Lung microvascular endothelial cell (primary cell): ENCODE results near the gene RTN4RL2. TPM values are rescaled to one million over a fixed set of nuclear protein-coding genes. Genes with fewer than 3 reads are reported as not detected.

Experiments used
- DNase-seq, 2 donors: peaks; one replicate each; pipeline versions ENCODE4 v3.0.0 to v3.0.0-alpha.2; 2010; ENCODE audit warnings: low read depth in 2 of 2
- total RNA-seq: library from RNA; depleted of rRNA; stranded (reverse); fragments of >200 nt; gene quantifications from 2 replicates; pipeline ENCODE4 v1.2.1, GENCODE V29; 2014

The RTN4RL2 gene
- total RNA-seq, 1 donor from 2014 or later, result 0.20 TPM

DNA sequence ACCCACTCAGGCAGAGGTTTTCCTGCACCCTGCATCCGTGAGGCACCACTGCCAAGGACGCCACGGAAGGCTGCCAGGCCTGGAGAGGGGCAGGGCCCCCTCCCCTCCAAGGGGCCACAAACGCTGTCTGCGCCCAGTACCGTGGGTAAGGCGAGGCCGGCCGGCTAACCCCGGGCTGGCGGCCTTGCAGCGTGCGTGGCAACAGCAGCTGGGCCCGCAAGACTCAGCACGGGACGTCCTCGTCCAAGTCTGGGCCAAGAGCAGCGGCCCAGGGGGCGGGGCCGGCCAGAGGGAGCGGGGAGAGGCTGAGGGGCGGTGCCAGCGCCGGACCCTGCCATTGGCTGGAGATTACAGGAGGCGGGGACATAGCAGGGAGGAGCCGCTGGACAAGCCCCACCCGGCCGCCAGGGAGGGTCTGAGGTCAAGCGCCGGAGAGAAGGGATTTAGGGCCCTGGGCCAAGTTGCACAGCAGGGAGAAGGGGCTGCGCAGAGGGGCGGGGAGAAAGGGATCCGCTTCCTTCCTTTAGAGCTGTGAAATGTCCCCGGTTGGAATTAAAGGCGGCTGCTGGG lies 39.2 kb downstream of the RTN4RL2 start:
- DNase-seq, result peak; percentile 88 to 94

DNA sequence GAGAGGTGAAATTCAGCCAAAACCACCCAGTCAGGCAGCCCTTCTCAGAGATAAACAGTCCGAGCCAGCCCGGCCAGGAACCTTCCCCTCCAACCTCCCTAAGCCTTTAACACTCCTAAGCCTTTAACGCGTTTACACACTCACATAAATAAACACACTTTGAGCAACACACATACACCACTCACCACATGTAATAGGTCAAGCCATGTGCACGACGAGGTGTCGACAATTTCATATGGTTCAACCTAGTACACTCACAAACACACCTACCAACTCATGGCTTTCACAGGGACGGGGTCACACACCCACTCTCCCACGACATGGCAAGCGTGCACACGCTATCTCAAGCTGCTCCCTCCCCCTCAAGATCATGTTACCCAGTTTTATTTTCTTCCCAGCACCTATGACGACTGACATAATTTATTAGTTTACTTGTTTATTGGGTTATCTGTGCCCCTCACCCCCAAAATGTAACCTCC lies 39.7 kb downstream of the RTN4RL2 start:
- no peak for DNase-seq

DNA sequence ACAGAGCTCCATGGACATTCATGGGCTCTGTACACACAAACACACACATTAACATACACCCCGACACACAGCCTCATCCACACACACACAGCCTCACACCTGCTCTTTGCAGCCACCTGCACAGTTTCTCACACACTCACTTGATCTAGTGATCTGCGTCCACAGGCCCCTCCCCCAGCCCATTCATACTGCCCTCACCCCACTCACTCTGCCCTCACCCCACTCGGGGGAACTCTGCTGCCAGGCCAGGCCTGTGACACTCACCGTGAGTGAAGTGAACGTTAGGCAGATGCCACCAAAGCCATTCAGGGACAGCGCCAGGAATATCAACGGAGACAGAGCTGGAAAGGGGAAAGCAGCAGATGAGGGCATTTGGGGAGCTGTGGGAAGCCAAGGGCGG lies 40.2 kb downstream of the RTN4RL2 start:
- DNase-seq, result no peak

DNA sequence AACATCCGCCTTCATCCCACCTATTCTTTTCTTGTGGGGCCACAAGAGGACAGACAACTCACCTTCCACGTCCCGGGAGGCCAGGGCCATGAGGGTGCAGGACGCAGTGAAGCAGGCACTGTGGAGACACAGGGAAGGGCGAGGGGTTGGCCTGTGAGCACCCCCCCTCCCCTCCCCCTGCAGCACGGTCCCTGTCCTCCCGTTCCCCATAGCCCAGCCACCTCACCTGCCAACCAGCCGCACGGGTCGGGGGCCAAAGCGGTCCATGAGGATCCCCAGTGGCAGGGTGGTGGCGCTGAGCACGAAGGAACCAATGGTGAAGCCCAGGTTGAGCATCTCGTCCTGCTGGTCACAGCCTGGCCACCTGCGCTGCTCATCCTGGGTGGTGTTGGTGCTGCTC lies 40.6 kb downstream of the RTN4RL2 start:
- DNase-seq, result no peak

DNA sequence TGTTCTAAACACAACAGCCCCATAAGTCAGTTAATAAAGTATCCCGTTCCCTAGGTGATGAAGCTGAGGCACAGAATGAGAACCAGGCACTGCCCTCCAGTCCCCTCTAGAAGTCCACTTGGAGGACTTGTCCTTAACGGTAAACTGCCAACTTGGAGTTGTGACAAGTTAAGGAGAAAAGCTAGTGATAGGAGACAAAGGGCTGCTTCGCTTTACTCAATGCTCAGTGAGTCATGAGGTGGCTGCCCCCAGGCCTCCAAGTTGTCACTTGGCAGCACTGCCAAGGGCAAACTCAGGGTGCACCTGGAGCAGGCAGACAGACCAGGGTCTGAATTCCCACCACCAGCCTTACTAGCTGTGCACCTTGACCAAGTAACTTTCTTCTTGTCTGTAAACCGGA lies 41.6 kb downstream of the RTN4RL2 start:
- no peak for DNase-seq

DNA sequence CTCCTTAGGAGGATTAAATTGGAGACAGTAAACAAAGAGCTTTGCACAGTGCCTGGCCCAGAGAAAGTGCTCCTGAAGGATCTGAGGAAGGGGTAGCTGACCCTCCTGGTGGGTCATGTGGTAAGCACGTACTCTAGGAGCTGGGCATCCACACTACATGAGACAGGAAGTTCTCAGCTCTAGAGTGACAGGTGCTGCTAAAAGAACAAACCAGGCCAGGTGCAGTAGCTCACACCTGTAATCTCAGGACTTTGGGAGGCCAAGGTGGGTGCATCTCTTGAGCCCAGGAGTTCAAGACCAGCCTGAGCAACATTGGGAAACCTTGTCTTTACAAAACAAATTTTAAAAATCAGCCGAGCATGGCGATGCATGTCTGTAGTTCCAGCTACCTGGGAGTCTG lies 42.0 kb downstream of the RTN4RL2 start:
- no peak for DNase-seq

DNA sequence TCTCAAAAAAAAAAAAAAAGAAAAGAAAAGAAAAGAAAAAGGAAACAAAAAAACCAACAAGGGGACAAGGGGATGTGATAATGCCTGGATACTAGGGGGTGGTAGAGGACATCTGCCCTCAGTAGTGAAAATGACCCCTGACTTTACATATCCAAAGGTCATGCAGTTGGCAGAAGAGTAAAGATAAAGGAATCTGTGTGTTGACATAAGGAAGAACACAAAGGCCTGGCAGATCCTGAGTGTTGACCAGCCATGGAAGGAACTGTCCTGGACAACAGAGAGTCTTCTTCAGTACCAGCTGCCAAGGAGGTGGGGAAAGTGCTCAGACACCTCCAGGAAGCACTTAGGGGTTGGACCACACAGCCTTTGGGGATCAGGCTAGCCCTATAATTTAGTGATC lies 42.5 kb downstream of the RTN4RL2 start:
- no peak for DNase-seq

DNA sequence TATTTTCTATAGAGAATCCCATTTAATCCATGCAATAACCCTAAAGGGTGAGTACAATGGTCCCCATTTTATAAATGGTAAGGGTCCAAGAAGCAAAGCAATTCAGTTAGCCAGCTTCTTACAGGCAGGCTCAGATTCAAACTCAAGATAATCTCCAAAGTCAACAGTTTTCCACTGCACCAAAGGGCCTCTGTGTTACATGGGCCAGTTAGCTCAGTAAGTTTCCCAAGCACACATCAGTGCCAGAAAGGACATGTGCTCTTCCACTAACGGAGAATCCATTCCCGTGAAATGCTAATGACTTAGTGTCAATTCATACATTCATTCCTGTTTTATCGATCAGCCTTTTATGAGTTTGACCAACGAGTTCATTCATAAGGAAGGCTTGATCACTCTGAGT lies 44.2 kb downstream of the RTN4RL2 start:
- DNase-seq, result no peak

DNA sequence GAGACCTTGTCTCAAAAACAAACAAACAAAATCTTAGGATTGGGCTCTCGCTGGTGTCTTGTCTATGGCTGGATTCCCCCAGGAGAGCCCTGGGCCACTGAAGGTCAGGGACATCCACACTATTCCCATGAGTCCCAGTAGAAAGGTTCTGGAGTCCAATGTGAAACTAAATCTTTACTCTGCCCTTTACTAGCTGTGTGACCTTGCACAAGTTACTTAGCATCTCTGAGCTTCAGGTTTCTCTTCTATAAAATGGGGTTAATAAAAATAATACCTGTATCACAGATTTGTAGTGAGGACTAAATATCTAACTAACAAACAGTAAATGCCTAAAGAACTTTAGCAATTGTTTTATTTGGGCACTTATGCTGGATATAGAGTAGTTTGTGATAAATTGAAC lies 46.2 kb downstream of the RTN4RL2 start:
- DNase-seq, result no peak

DNA sequence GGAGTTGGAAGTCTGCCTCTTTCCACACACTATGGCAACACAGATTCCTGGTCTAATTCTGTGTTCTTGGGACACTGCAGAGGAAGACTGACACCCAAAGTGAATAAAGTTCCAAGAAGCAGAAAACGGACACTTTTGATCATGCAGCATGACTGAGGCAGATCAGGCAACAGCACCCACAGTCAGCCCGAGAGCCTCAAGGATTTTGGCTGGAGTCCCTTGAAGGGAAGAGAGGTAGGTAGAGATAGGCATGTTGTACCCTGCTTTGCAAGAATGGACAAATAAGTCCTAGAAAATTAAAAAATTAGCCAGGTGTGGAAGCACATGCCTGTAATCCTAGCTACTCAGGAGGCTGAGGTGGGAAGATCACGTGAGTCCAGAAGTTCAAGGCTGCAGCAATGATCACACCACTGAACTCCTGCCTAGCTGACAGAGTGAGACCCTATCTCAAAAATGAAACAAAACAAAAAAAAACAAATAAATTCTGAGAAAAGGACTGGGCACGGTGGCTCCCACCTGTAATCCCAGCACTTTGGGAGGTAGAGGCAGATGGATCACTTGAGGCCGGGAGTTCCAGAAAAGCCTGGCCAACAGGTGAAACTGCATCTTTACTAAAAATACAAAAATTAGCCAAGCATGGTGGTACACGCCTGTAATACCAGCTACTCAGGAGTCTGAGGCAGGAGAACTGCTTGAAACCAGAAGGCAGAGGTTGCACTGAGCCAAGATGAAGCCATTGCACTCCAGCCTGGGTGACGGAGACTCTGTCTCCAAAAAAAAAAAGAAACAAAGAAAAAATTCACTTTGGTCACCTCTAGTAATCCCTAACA lies 48.2 kb downstream of the RTN4RL2 start:
- no peak for DNase-seq

DNA sequence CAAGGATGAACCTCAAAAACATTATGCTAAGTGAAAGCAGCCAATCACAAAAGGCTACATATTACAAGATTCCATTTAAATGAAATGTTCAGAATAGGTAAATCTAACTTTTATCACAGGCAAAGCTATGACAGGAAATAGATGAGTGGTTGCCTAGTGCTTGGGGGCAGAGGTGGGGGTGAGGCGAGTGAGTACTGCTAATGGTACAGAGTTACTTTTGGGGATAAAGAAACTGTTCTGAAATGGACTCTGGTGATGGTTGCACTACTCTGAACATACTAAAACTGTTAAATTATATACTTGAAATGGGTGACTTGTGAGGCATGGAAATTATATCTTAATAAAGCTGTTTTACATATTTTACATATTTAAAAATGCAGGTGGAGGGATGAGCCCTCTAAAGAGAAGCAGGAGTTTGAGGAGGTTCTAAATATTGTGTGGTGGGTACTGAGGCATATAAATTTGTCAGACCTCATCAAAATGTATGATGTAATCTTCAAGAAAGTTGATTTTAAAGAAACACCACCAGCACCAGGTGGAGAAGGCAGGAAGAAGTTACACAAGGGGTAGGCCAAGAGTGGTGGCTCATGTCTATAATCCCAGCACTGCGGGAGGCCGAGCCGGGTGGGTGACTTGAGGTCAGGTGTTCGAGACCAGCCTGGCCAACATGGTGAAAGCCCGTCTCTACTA lies 51.6 kb downstream of the RTN4RL2 start:
- DNase-seq, result no peak

DNA sequence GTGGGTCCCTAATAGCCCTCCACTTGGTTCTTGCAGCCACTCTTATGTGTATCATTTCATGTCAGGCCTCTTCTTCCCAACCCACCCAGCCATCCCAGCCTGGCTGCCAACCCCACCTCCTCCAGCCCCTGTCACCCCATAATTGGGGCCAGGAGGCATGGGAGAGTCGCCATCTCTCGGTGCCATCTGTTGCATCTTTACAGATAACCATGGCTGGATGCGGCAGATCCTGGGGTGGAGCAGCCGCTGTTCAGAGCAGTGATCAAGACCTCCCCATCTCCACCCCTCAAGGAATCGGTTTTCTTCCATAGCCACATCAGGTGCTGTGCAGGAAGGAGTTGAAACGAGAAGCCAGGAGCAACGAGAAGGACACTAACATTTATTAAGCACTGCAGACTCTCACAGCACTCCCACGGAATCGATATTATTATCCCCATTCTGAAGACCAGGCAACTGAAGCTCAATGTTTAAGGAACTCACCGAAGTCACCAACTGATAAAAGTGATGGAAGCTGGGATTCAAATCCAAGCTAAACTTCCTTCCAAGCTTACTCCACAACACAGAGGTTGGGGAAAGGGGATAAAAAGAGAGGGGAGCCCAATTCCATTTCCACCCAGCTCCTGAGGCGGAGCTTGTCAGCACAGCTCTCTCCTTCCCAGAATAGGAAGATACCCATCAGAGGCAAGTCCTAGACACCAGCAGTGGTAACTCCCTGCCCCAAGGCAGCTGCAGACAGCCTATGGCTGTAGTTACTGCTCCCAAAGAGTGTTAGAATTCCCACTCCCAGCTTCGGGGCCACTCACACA lies 52.5 kb downstream of the RTN4RL2 start:
- DNase-seq, result no peak

DNA sequence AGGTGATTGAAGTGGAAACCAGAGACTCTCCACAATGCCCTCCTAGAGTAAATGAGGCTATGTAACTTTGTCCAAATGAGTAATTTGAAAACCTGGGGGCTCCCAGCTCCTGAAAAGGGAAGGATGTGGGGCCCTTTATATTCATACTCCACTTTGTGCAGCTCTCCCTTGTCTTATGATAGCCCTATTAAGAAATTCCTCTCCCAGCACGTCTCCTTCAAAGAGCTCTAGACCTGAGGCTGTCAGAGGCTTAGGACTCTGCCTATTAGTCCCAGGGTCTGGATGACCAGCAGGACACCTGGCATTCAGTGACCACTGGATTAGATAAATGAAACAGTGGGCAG lies 53.1 kb downstream of the RTN4RL2 start:
- no peak for DNase-seq

DNA sequence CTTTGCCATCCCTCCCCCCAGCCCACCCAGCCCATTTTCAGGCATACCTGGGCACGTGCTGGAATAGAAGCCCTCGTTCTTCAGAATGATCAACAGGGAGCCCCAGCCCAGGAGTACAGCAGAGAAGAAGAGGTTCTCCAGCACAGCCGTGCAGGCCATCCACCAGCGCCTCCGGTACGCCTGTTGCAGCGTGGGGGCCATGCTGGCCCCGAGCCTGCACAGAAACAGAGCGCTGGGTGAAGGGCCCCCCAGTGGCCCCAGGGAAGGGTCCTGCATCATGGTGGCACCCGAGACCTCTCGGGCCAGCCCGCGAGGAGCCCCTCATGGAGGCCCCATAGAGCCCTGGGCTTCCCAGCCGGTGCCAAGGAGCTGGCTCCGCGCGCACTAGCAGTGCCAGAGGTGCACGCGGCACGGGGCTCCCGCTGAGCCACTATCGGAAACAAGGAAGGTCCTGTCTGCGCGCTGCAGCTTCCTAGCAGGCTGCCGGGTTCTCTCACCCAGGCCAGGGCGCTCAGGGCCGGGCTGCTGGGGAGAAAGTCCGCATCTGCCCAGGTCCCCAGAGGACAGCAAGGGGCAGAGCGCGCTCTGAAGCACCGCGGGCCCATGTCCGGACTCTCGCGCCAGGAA lies 53.7 kb downstream of the RTN4RL2 start:
- peak; percentile 33 to 57 for DNase-seq

DNA sequence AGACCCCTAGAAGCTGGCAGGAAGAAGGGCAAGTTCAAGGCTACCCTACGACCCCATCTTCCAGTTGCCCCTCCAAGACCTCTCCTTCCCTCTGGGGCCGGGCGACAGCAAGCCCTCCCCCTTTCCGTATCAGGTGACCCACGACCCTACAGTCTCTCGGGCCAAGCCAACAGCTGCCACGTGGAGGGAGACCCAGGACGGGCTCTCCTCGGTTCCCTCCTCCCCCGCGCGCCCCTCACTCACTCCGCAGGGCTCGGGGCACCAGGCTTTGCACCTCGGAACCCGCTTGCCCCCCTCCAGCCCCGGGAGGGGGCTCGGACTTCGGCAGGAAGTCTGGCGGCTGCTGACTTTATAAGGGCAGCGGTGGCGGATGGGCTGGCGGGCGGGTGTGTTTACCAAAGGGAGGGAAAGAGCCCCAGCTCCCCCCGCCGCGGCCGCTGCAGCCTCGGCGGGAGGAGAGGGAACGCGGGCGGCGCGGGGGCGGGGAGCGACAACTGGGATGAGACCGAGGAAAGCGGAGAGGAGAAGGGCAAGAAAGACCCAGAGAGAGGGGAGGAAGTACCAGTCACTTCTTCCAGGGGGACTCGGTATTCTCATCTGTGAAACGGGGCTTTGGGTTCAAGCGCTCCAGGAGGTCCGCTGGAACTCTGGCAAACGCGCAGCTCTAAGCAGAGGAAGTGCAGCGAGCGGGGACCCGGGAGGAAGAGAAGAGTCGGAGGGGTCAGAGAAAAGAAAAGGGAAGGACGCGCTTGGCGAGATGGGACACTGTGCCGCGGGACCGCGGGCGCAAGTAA lies 54.4 kb downstream of the RTN4RL2 start:
- DNase-seq, result peak; percentile 24 to 56

DNA sequence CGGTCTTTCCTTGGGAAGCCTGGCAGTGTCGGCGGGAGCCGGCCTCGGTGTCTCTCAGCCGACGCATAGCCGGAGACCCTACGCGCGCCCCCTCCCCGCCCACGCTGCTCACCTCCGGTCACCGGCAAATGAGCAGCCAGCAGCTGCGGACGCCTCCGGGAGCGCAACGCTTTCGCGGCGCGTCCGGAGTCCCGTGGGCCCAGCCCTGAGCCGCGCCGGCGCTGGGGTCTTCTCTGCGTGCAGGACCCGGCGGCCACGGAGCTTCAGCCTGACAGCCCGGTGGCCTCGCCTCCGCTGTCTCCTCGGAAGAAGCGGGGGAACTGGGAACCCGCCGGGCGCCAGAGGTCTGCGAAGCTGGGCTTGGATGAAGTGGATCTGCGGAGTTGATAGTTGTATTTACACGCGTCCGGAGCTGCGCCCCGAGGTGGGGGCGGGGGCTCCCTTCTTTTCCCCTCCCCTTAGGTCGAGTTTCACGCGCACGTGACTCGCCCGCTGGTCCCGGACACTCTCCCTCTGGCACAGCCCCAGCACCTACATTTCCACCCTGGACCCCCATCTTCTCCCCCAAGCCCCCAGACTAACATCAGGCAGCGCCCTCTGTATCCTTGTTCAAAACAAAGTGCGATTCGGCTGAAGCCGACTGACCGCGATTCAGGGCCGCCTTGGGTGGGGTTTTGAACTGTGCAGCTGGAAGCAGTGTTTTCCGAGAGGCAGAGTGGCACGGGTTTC lies 55.2 kb downstream of the RTN4RL2 start, which contains the start of gene SLC43A1:
Gene SLC43A1, minus strand, starts transcription at position 371 of the 729 bp plus-strand sequence. CDS start 1,591 bp downstream, outside the sequence.
- DNase-seq, result peak; percentile 52 to 61

DNA sequence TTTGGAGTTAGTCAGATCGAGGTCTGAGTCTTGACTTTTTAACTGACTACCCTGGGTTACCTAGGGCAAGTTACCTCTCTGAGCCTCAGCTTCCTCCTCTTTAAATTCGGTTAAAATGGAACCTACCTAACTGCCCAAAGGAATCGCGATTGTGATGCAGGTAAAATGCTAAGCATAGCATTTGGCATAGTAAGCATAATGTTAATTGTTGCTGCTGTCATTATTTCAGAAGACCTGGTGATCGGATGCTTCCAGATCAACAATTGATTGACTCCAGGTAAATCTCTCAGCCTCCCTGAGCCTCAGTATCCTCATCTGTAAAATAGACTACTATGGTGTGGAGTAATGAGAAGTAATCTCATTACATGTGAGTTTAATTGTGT lies 55.7 kb downstream of the RTN4RL2 start:
- DNase-seq, result no peak

DNA sequence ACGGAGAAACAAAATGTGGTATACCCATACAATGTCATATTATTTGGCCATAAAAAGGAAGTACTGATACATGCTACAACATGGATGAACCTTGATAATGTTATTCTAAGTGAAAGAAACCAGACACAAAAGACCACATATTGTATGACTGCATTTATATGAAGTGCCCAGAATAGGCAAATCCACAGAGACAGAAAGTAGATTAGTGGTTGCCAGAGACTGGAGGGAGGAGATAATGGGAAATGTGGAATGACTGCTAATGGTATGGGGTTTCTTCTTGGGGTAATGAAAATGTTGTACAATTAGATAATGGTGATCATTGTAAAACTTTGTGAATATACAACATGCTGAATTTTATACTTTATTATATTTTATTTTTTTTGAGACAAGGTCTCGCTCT lies 60.8 kb downstream of the RTN4RL2 start:
- DNase-seq, result no peak

DNA sequence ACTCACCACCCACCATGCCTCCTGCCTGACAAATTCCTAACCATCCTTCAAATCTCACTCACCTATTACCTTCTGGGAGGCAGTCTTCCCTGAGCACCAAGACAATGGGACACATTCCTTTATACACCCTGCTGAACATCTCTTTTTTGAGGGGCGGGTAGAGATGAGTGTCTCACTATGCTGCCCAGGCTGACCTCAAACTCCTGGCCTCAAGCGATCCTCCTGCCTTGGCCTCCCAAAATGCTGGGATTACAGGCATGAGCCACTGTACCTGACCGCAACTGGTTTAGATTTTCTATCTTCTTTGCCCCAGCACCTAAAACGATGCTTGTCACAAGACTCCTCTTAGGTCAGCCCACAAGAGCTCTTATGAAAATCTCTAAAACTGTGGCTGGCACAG lies 63.1 kb downstream of the RTN4RL2 start:
- no peak for DNase-seq
